ENCODE measurements around the gene TAS2R31.

- TF ChIP-seq CTCF (IDR thresholded peaks at IDR 0.05) (no peak), POLR2AphosphoS5 (IDR thresholded peaks at IDR 0.05) (no peak), EP300 (IDR thresholded peaks at IDR 0.05) (no peak)
Measured at GRCh38 chr12:11031307-11031706, at the start of gene TAS2R31.

Data from esophagus muscularis mucosa (tissue), 4 donors.